ENCODE results near the gene PKP3.
"Not testable (repeated sequence)": the region's sequence is repeated elsewhere in the genome, so short reads cannot be mapped to it uniquely, and the experiment has no call there.

DNA sequence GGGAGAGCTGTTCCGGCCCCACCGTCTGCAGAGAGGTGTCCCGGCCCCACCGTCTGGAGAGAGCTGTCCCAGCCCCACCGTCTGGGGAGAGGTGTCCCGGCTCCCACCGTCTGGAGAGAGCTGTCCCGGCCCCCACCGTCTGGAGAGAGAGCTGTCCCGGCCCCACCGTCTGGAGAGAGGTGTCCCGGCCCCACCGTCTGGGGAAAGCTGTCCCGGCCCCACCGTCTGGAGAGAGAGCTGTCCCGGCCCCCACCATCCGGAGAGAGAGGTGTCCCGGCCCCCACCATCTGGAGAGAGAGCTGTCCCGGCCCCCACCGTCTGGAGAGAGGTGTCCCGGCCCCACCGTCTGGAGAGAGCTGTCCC, 30.6 kb upstream of the PKP3 start:
- TF ChIP-seq, protein P1, sequence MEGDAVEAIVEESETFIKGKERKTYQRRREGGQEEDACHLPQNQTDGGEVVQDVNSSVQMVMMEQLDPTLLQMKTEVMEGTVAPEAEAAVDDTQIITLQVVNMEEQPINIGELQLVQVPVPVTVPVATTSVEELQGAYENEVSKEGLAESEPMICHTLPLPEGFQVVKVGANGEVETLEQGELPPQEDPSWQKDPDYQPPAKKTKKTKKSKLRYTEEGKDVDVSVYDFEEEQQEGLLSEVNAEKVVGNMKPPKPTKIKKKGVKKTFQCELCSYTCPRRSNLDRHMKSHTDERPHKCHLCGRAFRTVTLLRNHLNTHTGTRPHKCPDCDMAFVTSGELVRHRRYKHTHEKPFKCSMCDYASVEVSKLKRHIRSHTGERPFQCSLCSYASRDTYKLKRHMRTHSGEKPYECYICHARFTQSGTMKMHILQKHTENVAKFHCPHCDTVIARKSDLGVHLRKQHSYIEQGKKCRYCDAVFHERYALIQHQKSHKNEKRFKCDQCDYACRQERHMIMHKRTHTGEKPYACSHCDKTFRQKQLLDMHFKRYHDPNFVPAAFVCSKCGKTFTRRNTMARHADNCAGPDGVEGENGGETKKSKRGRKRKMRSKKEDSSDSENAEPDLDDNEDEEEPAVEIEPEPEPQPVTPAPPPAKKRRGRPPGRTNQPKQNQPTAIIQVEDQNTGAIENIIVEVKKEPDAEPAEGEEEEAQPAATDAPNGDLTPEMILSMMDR (IDR thresholded peaks at IDR 0.05; ENCODE audit: insufficient read depth, low read length, poor library complexity, severe bottlenecking): not testable (repeated sequence)
- TF ChIP-seq EZH2phosphoT487 (conservative IDR thresholded peaks at IDR 0.05; ENCODE audit: low read length): not testable (repeated sequence)

Data from SU-DHL-6 (cell line).